HG02763 (cell line): ENCODE measurements around the gene TRIO.

Experiments
- ATAC-seq: cut with Tn5 transposase; IDR thresholded peaks from one replicate; pipeline ENCODE4 v1.9.1; 2021; ENCODE audit warnings: mild to moderate bottlenecking, moderate library complexity; ENCODE audit not compliant: unreplicated experiment

TRIO gene

DNA sequence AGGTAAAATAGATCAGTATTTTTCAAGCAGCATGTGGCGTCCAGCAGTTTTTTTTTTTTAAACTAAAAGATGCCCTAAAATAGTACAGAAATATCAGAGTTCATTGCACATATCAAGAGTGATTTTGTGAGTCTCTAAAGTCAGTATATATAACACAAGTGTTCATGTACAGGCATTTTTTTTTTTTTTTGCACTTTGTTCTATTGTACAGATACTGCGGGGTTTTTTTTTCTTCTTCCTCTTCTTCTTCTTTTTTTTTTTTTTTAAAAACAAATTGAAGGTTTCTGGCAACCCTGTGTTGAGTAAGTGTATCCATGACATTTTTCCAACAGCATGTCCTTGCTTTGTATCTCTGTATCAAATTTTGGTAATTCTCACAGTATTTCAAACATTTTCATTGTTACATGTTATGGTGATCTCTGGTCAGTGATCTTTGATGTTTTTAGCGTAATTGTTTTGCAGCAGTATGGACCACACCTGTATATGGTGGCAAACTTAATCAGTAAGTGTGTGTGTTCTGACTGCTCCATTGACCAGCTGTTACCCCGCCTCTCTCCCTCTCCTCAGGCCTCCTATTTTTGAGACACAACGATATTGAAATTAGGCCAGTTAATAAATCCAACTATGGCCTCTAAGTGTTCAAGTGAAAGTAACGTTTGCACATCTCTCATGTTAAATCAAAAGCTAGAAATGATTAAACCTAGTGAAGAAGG lies 76.8 kb downstream of the TRIO start:
- ATAC-seq: no peak

GRCh38 chr5:14220642-14221041 lies 77.5 kb downstream of the TRIO start:
- ATAC-seq: no peak

GRCh38 chr5:14221732-14222131 lies 78.6 kb downstream of the TRIO start:
- no peak for ATAC-seq

GRCh38 chr5:14222206-14222605 lies 79.1 kb downstream of the TRIO start:
- no peak for ATAC-seq

- ATAC-seq: no peak
These were observed 80.2 kb downstream of the TRIO start for GRCh38 chr5:14223372-14223771.

DNA sequence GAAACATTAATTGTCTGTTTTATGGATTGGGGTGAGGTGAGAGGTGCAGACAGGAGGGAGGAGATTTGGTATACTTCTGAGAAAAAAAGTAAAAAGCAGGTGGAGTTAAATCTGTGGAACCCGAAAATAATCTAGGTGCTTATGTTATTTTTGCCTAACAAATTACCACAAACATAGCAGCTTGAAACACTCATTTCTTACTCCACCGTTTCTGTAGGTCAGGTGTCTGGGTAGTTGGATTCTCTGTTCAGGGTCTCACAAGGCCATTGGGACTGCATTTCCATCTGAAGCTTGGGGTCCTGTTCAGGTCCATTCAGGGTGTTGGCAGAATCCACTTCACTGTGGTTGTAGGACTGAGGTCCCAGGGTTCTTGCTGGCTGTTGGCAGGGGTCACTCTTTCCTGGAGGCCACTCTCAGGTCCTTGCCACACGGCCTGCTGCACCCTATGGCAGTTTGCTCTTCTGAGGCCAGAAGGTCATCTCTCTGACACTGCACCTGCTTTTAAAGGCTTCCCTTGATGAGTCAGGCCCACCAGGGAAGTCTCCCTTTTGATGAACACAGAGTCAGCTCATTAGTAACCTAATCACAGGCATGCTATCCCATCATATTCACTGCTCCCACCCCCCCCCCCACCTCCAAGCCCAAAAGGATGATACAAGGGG lies 82.2 kb downstream of the TRIO start:
- ATAC-seq: peak; percentile 52

DNA sequence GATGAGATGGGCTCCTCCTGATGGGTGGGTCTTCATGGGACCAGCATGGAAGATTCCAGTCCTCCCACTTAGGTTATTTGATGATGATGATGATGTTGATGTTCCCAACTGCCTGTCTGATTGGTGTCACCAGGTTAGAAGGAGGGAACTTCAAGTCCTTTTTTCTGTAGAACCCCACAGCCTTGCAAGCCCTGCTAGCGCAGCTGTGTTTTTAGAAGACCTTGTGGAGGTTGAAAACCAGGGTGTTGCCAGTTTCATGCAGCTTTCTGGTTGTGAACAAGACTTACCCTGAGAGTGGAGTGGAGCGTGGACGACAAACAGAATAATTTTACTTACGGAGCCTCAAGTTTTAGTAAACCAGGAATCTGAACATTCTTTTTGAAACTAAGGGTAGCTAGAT lies 83.0 kb downstream of the TRIO start:
- ATAC-seq: no peak

DNA sequence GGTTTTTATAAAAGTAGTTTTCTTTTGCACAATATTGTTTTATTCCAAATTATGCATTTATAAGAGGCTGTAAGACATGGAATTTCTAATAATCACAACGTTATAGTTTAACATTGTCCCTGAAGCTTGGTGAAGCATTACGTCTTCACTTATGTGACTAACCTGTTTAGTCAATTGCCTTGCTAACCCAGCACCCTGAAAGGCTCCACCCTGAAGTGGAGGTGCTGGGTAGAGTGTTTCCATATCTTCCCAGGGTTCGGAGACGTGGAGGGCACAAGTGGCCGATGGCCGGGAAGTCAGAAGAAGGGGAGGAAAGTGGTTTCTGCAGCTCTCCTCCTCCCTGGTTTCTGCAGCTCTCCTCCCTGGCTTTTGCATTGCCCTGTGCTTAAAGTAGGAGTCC lies 83.4 kb downstream of the TRIO start:
- no peak for ATAC-seq

GRCh38 chr5:14226992-14227391 lies 83.8 kb downstream of the TRIO start:
- ATAC-seq: no peak

- no peak for ATAC-seq
These were observed 84.4 kb downstream of the TRIO start for GRCh38 chr5:14227513-14227912.

DNA sequence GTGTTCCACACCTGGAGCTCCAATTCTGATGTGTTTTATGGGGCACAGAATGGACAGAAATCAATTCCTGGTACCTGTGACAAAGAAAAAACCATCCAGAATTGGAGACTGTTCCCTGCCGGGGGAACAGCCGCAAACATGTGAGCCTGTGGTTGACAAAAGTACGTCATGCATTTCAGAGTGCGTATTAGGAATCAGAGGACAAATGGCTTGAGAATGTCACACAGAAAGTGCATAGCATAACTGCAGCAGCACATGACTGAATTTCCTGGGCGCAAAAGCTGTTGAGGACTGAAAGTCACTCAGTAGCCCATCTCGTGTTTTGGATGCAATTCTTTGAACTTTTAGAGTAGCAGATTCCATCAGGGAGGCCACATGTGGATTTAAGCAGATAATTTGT lies 85.1 kb downstream of the TRIO start:
- ATAC-seq: no peak

DNA sequence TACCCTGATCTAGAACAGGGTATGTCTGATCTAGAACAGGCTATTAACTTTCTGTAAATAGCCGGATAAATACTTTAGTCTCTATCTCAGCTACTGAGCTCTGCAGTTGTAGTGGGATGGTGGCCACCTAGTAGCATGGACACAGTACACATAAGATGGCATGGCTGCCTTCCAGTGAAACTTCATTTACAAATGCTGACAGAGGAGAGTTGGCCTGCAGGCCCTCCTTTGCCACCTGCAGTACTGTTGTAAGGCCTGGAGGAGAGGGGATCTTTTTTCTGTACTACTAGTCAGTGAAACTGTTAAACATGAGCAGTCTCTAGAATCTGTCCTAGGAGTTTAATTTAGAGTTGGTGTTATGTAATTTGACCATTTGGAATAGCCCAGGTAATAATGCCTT lies 86.0 kb downstream of the TRIO start:
- no peak for ATAC-seq

GRCh38 chr5:14229734-14230133 lies 86.6 kb downstream of the TRIO start:
- ATAC-seq: no peak

GRCh38 chr5:14231156-14231555 lies 88.0 kb downstream of the TRIO start:
- ATAC-seq: no peak

DNA sequence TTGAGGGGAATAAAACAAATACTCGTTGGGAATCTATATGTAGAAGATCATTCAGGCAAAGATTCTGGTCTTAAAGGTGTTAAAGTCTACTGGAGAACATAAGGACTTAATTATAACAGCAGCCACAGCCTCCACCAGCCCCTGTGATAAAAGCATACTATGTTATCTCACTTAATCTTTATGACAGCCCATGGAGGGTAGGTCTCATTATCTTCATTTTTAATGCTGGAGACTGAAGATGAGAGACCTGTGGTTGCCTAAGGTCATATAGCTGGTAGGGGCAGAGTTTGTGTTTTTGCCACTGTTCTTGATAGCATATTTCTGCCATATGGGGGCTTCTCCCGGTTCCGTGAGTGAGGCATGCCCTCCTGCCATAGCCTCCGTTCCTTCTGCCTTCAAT lies 88.7 kb downstream of the TRIO start:
- ATAC-seq: no peak

DNA sequence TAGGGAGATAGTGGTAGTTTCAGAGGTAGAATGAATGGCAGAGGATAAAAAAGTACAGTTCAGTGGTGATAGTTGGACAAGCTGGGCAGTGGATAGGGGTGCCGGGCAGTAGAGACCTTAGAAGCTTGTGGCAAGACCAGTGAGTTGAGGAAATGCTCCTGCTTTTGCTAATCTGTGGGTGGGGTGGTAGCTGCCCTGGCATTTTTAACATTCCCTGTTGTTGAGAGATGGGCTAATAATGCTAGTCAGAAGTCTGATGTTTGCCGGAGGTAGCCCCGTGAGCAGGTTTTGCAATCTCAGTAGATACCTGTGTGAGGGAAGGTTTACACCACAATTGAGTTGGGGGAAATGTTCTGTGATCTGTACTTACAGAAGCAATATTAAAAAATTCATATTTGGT lies 91.1 kb downstream of the TRIO start:
- no peak for ATAC-seq

- no peak for ATAC-seq
These were observed 92.7 kb downstream of the TRIO start for GRCh38 chr5:14235872-14236271.

- ATAC-seq: no peak
These were observed 93.6 kb downstream of the TRIO start for GRCh38 chr5:14236757-14237156.

DNA sequence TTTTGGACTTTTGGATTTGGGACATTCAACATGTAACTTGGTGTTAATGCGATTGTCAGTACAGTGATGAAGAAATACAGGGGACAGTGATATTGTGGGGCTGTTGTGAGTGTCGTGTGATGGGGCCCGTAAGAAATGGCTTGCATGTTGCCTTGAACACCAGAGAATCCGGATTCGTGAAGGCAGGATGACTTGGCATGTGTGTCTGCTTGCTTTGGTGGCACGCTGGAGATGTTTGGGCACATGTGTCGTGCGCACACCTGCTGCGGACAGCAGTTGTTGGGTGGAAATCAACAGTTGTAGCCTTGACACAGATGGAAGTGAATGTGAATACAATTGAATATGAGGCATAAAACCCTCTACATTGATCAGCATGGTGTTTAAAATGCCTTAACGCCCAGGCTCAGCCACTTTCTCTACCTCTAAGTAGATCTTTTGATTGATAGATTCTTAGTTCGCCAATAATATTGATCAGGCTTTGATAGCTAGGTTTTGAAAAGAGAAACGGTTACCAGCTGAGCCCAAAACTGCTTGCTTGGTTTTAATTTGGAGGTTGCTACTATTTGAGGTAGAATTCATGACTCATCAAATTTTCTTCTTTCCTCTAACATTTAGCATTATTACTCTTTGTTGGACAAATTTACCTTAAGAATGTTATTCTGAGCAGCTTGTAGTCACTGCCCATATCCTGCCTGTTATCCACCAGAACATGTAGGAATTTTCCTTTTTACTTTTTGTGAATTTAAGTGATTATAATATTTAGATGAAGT lies 94.4 kb downstream of the TRIO start:
- no peak for ATAC-seq

- no peak for ATAC-seq
These were observed 95.1 kb downstream of the TRIO start for GRCh38 chr5:14238272-14238671.

DNA sequence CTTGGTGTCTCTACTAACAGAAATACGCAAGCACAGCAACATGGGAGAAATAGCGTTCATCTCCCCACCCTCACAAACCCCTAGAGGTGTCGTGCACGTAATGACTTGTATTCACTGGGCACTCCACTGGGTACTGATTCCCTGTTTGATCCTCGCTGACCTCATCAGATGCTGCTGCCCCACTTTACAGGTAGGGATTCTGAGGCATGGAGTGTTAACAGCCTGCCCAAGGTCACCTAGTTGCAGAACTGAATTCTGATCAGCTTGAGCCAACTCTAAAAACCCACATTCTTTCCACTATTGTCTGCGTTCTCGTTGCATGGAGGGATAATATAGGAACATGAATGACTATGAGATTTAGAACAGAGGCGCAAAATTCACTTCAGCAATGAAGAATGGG lies 96.3 kb downstream of the TRIO start:
- no peak for ATAC-seq

- ATAC-seq: no peak
These were observed 96.8 kb downstream of the TRIO start for GRCh38 chr5:14239951-14240350.
